A549 (cell line): ENCODE measurements around the gene KLHL3. TPM values are rescaled to one million over a fixed set of nuclear protein-coding genes. Genes with fewer than 3 reads are reported as not detected.

Source experiments
- ATAC-seq, 2 experiments: fragments of 200-7000 bp in 1 of 2; fragments of >200 bp in 1 of 2; cut with Nextera tagmentation in 1 of 2; cut with Tn5 transposase in 1 of 2; 3 replicates each; pipeline versions ENCODE4 v1.8.0 to v1.9.1; 2018 to 2020; ENCODE audit warnings: mild to moderate bottlenecking in 1 of 2, moderate library complexity in 1 of 2
- CTCF ChIA-PET: fragments of 300-600 bp; sonication (Branson Sonifier 250); formaldehyde crosslinking; extraction: SDS; loops from one replicate; lab custom pipeline; 2021; ENCODE audit warnings: antibody characterized with exemption, inconsistent platforms; lab: Yijun Ruan, JAX
- POLR2A ChIA-PET: fragments of 350-600 bp; formaldehyde crosslinking; extraction: SDS; loops from one replicate; lab custom pipeline; 2021; ENCODE audit warnings: antibody characterized with exemption, inconsistent platforms; lab: Yijun Ruan, JAX
- DNase-seq, 2 experiments: peaks; one replicate each; pipeline versions ENCODE4 v3.0.0 to v3.0.0-alpha.2; 2011 to 2016; ENCODE audit warnings: low read depth in 1 of 2, low spot score in 1 of 2
- FAIRE-seq: peaks from 2 replicates; lab custom pipeline; 2011; peaks lifted over from hg19 to GRCh38; lab: Jason Lieb, UNC
- H3K27ac ChIP-seq, 2 experiments: fragments of >200 bp; sonication (Bioruptor Twin); formaldehyde crosslinking; 3 replicates each; pipeline ENCODE4 v1.5.1; 2016 to 2017
- H3K4me1 ChIP-seq: fragments of >200 bp; sonication (Bioruptor Twin); formaldehyde crosslinking; 3 replicates; pipeline ENCODE4 v1.6.1; 2016
- H3K4me2 ChIP-seq: fragments of >200 bp; sonication (Bioruptor Twin); formaldehyde crosslinking; 3 replicates; pipeline ENCODE4 v1.6.1; 2016
- H3K4me3 ChIP-seq: fragments of >200 bp; sonication (Bioruptor Twin); formaldehyde crosslinking; 3 replicates; pipeline ENCODE4 v1.5.1; 2016
- H3K9me3 ChIP-seq: fragments of >200 bp; sonication (Bioruptor Twin); formaldehyde crosslinking; 3 replicates; pipeline ENCODE4 v1.6.1; 2016
- CEBPB ChIP-seq, 2 experiments: fragments of >200 bp in 1 of 2; sonication (Bioruptor Twin) in 1 of 2; formaldehyde crosslinking in 1 of 2; IDR thresholded peaks; 2 replicates each; pipeline ENCODE4 v1.6.1; 2012 to 2016
- CHD2 ChIP-seq: fragments of 150-350 bp; IDR thresholded peaks from 2 replicates; pipeline ENCODE4 v1.6.1; 2014; ENCODE audit warnings: low read length; ENCODE audit not compliant: partially characterized antibody
- GATA3 ChIP-seq: IDR thresholded peaks from 2 replicates; pipeline ENCODE4 v1.6.1; 2012; ENCODE audit warnings: borderline replicate concordance
- HDAC2 ChIP-seq: fragments of 200-600 bp; sonication (generic); IDR thresholded peaks from 2 replicates; pipeline ENCODE4 v1.6.1; 2016
- HOXA7 ChIP-seq: fragments of 250-450 bp; sonication (Bioruptor Pico); IDR thresholded peaks from 2 replicates; pipeline ENCODE4 v1.5.0; 2020; ENCODE audit warnings: mild to moderate bottlenecking, moderate library complexity
- HOXB13 ChIP-seq: fragments of 250-450 bp; sonication (Bioruptor Pico); IDR thresholded peaks from 2 replicates; pipeline ENCODE4 v1.5.0; 2020; ENCODE audit warnings: low read depth, mild to moderate bottlenecking, moderate library complexity
- JUN ChIP-seq, 2 experiments: fragments of >200 bp; sonication (Bioruptor Twin); formaldehyde crosslinking; IDR thresholded peaks; 2 replicates in 1 of 2; 3 replicates in 1 of 2; pipeline ENCODE4 v1.6.1; 2016 to 2017
- JUNB ChIP-seq: fragments of >200 bp; sonication (Bioruptor Twin); formaldehyde crosslinking; IDR thresholded peaks from 2 replicates; pipeline ENCODE4 v1.6.1; 2016
- KDM1A ChIP-seq: fragments of 200-600 bp; sonication (generic); IDR thresholded peaks from 2 replicates; pipeline ENCODE4 v1.6.1; 2016; ENCODE audit warnings: low read depth, mild to moderate bottlenecking
- MAFK ChIP-seq: fragments of 450-650 bp; IDR thresholded peaks from 2 replicates; pipeline ENCODE4 v1.6.1; 2014; ENCODE audit not compliant: partially characterized antibody
- MAX ChIP-seq: IDR thresholded peaks from 2 replicates; pipeline ENCODE4 v1.6.1; 2012
- MAZ ChIP-seq: fragments of 150-350 bp; IDR thresholded peaks from 2 replicates; pipeline ENCODE4 v1.6.1; 2014; ENCODE audit warnings: antibody characterized with exemption, low read depth, low read length, borderline replicate concordance
- MYC ChIP-seq: IDR thresholded peaks from 2 replicates; pipeline ENCODE4 v1.6.1; 2012; ENCODE audit warnings: mild to moderate bottlenecking, inconsistent platforms, low read length, improper control_type of control experiment, borderline replicate concordance
- NFE2L2 ChIP-seq: fragments of 150-350 bp; conservative IDR thresholded peaks from 2 replicates; pipeline ENCODE4 v1.6.1; 2014; ENCODE audit warnings: low read length
- NR3C1 ChIP-seq: fragments of >200 bp; sonication (Bioruptor Twin); formaldehyde crosslinking; IDR thresholded peaks from 3 replicates; pipeline ENCODE4 v1.6.1; 2017
- RAD21 ChIP-seq, 2 experiments: fragments of >200 bp in 1 of 2; sonication (Bioruptor Twin) in 1 of 2; formaldehyde crosslinking in 1 of 2; IDR thresholded peaks in 1 of 2; conservative IDR thresholded peaks in 1 of 2; 2 replicates in 1 of 2; 3 replicates in 1 of 2; pipeline ENCODE4 v1.6.1; 2012 to 2018; ENCODE audit warnings: inconsistent platforms in 1 of 2
- TFCP2L1 ChIP-seq: fragments of 250-450 bp; sonication (Bioruptor Pico); IDR thresholded peaks from 2 replicates; pipeline ENCODE4 v1.5.0; 2021; ENCODE audit warnings: mild to moderate bottlenecking
- TP53 ChIP-seq: fragments of 250-450 bp; sonication (Bioruptor Pico); IDR thresholded peaks from 2 replicates; pipeline ENCODE4 v1.5.0; 2021; ENCODE audit warnings: mild to moderate bottlenecking, moderate library complexity
- ZC3H11A ChIP-seq: fragments of 450-650 bp; IDR thresholded peaks from 2 replicates; pipeline ENCODE4 v1.6.1; 2014; ENCODE audit warnings: antibody characterized with exemption, mild to moderate bottlenecking
- ZNF302 ChIP-seq: fragments of 250-450 bp; sonication (Bioruptor Pico); IDR thresholded peaks from 2 replicates; pipeline ENCODE4 v1.9.0; 2021; ENCODE audit warnings: inconsistent platforms, mild to moderate bottlenecking, moderate library complexity
- WGBS: methylation state at CpG from one replicate; pipeline ENCODE4 v1.1.6; 2017; ENCODE audit errors: missing lambda C conversion rate; 5-methylcytosine and 5-hydroxymethylcytosine counted together
- polyA plus RNA-seq, 4 experiments: library from polyadenylated mRNA; depleted of rRNA in 3 of 4; stranded (reverse); fragments of >200 nt; fragmentation: RNase III in 1 of 4; extraction: RNeasy Plus Mini Kit Qiagen cat#74134 plus additional on column Dnase treatment in 1 of 4; gene quantifications; 2 replicates in 3 of 4; 3 replicates in 1 of 4; pipeline ENCODE4 v1.2.3, GENCODE V29; 2011 to 2017
- TF ChIP-seq, protein P1 (sequence below): fragments of 150-350 bp; IDR thresholded peaks from 2 replicates; pipeline ENCODE4 v1.6.1; 2014; ENCODE audit warnings: low read depth, mild to moderate bottlenecking, low read length
- TF ChIP-seq, protein P2 (sequence below): IDR thresholded peaks from 2 replicates; pipeline ENCODE4 v1.6.1; 2012
- TF ChIP-seq, protein P3 (sequence below): fragments of 250-450 bp; sonication (Bioruptor Pico); IDR thresholded peaks from 2 replicates; pipeline ENCODE4 v1.5.0; 2021; ENCODE audit warnings: mild to moderate bottlenecking, moderate library complexity, borderline replicate concordance

The KLHL3 gene
- polyA plus RNA-seq, 2 of the 4 experiments (the other 2 are of a cell fraction) = 0.35 to 1.1 TPM

GRCh38 chr5:137612576-137612975 is 123.3 kb downstream of the KLHL3 start:
- DNase-seq = no peak
- Histone ChIP-seq H3K4me1 (no peaks in the 10 kb centered on the region), H3K27ac (no peak overlapping the region), H3K4me3 (no peak overlapping the region), H3K4me2 (no peak overlapping the region), H3K9me3 (no peaks in the 10 kb centered on the region)
- FAIRE-seq = no peak
- CTCF ChIA-PET = interaction anchor here (1.0 to 9.2 kb wide), 4 partner anchors 17 to 537 kb away, joined by 3 to 45 read pairs (median 5); no protein-coding TSS in a partner anchor
- POLR2A ChIA-PET = no interaction called here
- TF ChIP-seq NR3C1 (no peak), TFCP2L1 (no peak), JUN (IDR thresholded peaks at IDR 0.05) (no peak), JUNB (no peak), GATA3 (no peak), HOXB13 (no peak), NFE2L2 (no peak), CEBPB (IDR thresholded peaks at IDR 0.05) (no peak), MYC (no peak), ZNF302 (CRISPR knock-in tag) (no peak), MAX (no peak), HDAC2 (no peak), RAD21 (conservative IDR thresholded peaks at IDR 0.05 in 1 of 2, IDR thresholded peaks at IDR 0.05 in 1 of 2) (no peak), CHD2 (no peak), MAFK (no peak)
- TF ChIP-seq, protein P1, sequence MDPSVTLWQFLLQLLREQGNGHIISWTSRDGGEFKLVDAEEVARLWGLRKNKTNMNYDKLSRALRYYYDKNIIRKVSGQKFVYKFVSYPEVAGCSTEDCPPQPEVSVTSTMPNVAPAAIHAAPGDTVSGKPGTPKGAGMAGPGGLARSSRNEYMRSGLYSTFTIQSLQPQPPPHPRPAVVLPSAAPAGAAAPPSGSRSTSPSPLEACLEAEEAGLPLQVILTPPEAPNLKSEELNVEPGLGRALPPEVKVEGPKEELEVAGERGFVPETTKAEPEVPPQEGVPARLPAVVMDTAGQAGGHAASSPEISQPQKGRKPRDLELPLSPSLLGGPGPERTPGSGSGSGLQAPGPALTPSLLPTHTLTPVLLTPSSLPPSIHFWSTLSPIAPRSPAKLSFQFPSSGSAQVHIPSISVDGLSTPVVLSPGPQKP = no peak
- no peak for ATAC-seq

GRCh38 chr5:137611794-137612435 is 124.0 kb downstream of the KLHL3 start:
- DNase-seq (no peak), FAIRE-seq (no peak), ATAC-seq (no peak)
- ChIA-PET POLR2A (no interaction called here), CTCF (interaction anchor here (1.4 kb wide), 2 partner anchors 17 to 537 kb away, joined by 3 to 4 read pairs; no protein-coding TSS in a partner anchor)
- no peak overlapping the region for H3K4me3 ChIP-seq
- WGBS = 61% methylated on average over 9 of the region's 9 CpGs
- H3K9me3 ChIP-seq = no peaks in the 10 kb centered on the region
- no peak overlapping the region for H3K4me2 ChIP-seq
- H3K4me1 ChIP-seq = no peaks in the 10 kb centered on the region
- TF ChIP-seq, protein P2, sequence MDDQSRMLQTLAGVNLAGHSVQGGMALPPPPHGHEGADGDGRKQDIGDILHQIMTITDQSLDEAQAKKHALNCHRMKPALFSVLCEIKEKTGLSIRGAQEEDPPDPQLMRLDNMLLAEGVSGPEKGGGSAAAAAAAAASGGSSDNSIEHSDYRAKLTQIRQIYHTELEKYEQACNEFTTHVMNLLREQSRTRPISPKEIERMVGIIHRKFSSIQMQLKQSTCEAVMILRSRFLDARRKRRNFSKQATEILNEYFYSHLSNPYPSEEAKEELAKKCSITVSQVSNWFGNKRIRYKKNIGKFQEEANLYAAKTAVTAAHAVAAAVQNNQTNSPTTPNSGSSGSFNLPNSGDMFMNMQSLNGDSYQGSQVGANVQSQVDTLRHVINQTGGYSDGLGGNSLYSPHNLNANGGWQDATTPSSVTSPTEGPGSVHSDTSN = no peak
- TF ChIP-seq KDM1A (no peak), MAZ (no peak), ZC3H11A (no peak), JUN (IDR thresholded peaks at IDR 0.05) (no peak), HOXA7 (no peak), MAX (no peak), TP53 (CRISPR knock-in tag) (no peak)
- TF ChIP-seq, protein P3, sequence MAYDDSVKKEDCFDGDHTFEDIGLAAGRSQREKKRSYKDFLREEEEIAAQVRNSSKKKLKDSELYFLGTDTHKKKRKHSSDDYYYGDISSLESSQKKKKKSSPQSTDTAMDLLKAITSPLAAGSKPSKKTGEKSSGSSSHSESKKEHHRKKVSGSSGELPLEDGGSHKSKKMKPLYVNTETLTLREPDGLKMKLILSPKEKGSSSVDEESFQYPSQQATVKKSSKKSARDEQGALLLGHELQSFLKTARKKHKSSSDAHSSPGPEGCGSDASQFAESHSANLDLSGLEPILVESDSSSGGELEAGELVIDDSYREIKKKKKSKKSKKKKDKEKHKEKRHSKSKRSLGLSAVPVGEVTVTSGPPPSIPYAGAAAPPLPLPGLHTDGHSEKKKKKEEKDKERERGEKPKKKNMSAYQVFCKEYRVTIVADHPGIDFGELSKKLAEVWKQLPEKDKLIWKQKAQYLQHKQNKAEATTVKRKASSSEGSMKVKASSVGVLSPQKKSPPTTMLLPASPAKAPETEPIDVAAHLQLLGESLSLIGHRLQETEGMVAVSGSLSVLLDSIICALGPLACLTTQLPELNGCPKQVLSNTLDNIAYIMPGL (CRISPR knock-in tag) = no peak
- H3K27ac ChIP-seq = no peak overlapping the region
